Measurements from ENCODE around the gene PPM1F. TPM values are rescaled to one million over a fixed set of nuclear protein-coding genes. Genes with fewer than 3 reads are reported as not detected.
"Not testable (repeated sequence)": the region's sequence is repeated elsewhere in the genome, so short reads cannot be mapped to it uniquely, and the experiment has no call there.

The PPM1F gene
- total RNA-seq, 2 donors from 2014 or later, result 14.5 to 26.4 TPM

DNA sequence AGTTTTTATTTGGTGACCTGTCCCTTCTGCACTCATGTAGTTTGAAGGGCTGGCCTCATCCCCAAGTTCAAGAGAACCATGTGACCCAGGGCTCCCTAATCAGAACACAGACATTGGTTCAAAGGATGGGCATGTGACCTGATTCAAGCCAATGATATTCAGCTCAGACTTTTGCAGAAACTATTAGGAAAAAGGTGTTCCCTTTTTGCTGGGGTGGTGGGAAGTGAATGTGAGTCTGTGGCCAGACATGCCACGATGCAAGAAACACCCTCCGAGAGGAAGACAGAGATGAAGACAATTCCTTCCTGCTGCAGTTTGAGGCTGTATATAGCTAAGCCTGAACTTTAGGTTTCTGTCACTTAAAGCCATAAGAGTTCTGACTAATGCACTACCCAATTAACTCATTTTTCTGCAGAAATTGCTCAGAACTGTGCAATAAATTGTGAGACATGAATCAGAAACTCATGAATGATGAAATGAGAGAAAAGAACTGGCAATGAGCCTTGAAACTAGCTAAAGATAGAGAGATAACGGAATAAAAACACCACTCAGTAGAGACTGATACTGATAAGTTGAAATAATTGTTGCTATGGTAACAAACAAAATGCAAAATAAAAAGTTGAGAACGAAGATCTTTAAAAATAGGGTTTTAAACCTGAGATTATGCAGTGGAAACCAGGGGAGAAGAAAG, 76.0 kb downstream of the PPM1F start:
- DNase-seq (no peak), ATAC-seq (no peak)
- no peaks in the 10 kb centered on the region for H3K27me3 ChIP-seq
- H3K4me1 ChIP-seq, result no peaks in the 10 kb centered on the region
- no peaks in the 10 kb centered on the region for H3K36me3 ChIP-seq (replicated peaks in 1 of 2; ENCODE audit: insufficient read depth in 1 of 2, low read depth in 2 of 2)
- no peak overlapping the region for H3K27ac ChIP-seq
- no peaks in the 10 kb centered on the region for H3K9me3 ChIP-seq
- no peak for TF ChIP-seq POLR2A (IDR thresholded peaks at IDR 0.05)
- TF ChIP-seq, protein P1, sequence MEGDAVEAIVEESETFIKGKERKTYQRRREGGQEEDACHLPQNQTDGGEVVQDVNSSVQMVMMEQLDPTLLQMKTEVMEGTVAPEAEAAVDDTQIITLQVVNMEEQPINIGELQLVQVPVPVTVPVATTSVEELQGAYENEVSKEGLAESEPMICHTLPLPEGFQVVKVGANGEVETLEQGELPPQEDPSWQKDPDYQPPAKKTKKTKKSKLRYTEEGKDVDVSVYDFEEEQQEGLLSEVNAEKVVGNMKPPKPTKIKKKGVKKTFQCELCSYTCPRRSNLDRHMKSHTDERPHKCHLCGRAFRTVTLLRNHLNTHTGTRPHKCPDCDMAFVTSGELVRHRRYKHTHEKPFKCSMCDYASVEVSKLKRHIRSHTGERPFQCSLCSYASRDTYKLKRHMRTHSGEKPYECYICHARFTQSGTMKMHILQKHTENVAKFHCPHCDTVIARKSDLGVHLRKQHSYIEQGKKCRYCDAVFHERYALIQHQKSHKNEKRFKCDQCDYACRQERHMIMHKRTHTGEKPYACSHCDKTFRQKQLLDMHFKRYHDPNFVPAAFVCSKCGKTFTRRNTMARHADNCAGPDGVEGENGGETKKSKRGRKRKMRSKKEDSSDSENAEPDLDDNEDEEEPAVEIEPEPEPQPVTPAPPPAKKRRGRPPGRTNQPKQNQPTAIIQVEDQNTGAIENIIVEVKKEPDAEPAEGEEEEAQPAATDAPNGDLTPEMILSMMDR (IDR thresholded peaks at IDR 0.05), result no peak
- no peak overlapping the region for H3K4me3 ChIP-seq
- WGBS, 2 donors, result 53 to 70% methylated on average over 4 of the region's 4 CpGs
- intact Hi-C loops (cut with DNase I), result no loop called here

DNA sequence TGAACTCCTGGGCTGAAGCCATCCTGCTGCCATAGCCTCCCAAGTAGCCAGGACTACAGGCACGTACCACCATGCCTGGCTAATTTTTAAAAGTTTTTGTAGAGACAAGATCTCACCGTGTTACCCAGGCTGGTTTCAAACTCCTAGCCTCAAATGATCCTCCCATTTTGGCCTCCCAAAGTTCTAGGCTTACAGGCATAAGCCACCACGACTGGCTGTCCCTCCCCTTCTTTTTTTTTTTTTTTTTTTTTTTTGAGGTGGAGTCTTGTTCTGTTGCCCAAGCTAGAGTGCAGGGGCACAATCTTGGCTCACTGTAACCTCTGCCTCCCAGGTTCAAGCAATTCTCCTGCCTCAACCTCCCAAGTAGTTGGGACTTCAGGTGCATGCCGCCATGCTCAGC, 77.7 kb downstream of the PPM1F start:
- H3K4me1 ChIP-seq; H3K27ac ChIP-seq; H3K4me3 ChIP-seq; H3K27me3 ChIP-seq; H3K9me3 ChIP-seq; DNase-seq; ATAC-seq; intact Hi-C loops (cut with DNase I); H3K36me3 ChIP-seq (replicated peaks in 1 of 2; ENCODE audit: insufficient read depth in 1 of 2, low read depth in 2 of 2): not testable (repeated sequence)
- 76 to 81% methylated on average over 4 of the region's 4 CpGs for WGBS, 2 donors

DNA sequence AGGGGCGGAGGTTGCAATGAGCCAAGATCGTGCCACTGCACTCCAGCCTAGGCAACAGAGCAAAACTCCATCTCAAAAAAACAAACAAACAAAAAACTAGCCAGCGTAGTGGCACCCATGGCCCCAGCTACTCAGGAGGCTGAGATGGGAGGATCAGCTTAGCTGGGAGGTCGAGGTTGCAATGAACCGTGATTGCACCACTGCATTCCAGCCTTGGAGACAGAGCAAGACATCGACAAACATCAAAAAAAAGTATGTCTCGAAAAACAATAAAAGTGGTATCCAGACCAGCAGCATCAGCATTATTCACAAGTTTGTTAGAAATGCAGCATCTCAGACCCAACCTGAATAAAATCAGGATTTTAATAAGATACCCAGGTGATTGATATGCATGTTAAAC, 79.0 kb downstream of the PPM1F start:
- whole genome bisulfite sequencing, 2 donors, result 91 to 95% methylated on average over 7 of the region's 7 CpGs
- no peak overlapping the region for H3K27ac ChIP-seq
- intact Hi-C loops (cut with DNase I), result no loop called here
- no peaks in the 10 kb centered on the region for H3K36me3 ChIP-seq (replicated peaks in 1 of 2; ENCODE audit: insufficient read depth in 1 of 2, low read depth in 2 of 2)
- no peak for DNase-seq
- no peak for ATAC-seq
- no peaks in the 10 kb centered on the region for H3K27me3 ChIP-seq
- TF ChIP-seq, protein P1 (IDR thresholded peaks at IDR 0.05), result no peak
- TF ChIP-seq POLR2A (IDR thresholded peaks at IDR 0.05), result no peak
- no peak overlapping the region for H3K4me3 ChIP-seq
- H3K9me3 ChIP-seq, result no peaks in the 10 kb centered on the region
- no peaks in the 10 kb centered on the region for H3K4me1 ChIP-seq

DNA sequence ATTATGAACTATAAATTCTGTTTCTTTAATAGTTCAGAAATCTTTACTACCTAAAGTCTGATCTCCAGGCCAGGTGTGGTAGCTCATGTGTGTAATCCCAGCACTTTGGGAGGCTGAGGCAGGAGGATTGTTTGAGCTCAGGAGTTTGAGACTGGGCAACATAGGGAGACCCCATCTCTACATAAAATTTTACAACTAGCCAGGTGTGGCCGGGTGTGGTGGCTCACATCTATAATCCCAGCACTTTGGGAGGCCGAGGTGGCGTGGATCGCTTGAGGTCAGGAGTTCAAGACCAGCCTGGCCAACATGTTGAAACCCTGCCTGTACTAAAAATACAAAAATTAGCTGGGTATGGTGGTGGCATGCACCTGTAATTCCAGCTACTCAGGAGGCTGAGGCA, 79.9 kb downstream of the PPM1F start:
- DNase-seq, result not testable (repeated sequence)
- 89 to 98% methylated on average over 3 to 4 of the region's 4 CpGs for WGBS, 2 donors

More for the DNA sequence above, 79.9 kb downstream of the PPM1F start:
- H3K9me3 ChIP-seq; H3K4me1 ChIP-seq; H3K4me3 ChIP-seq; ATAC-seq; H3K27ac ChIP-seq; intact Hi-C loops (cut with DNase I); H3K27me3 ChIP-seq; H3K36me3 ChIP-seq (replicated peaks in 1 of 2; ENCODE audit: insufficient read depth in 1 of 2, low read depth in 2 of 2): not testable (repeated sequence)

Other genes with a start within 250 kb of the PPM1F start
- 1 to 10 TPM; 1.6 to 4.4 TPM for gene YPEL1, start 217.1 kb downstream of the PPM1F start, total RNA-seq
- gene MAPK1, start 85.2 kb downstream of the PPM1F start, total RNA-seq, result 10 to 100 TPM; 25.4 to 44.1 TPM
- 10 to 100 TPM; 19.2 to 48.8 TPM for gene TOP3B, start 29.9 kb upstream of the PPM1F start, total RNA-seq